HepG2 (cell line): Measurements from ENCODE around the gene CSMD2. TPM values are rescaled to one million over a fixed set of nuclear protein-coding genes. Genes with fewer than 3 reads are reported as not detected.

Source experiments
- ATAC-seq: fragments of 200-7000 bp; cut with Tn5 transposase; 3 replicates; pipeline ENCODE4 v1.9.1; 2020; ENCODE audit warnings: mild to moderate bottlenecking, moderate library complexity
- BruUV-seq: library from RNA; stranded (reverse); fragments of 400-500 nt; replicated peaks from 2 replicates; lab custom pipeline; 2021; lab: Mats Ljungman, UMichigan
- CTCF ChIA-PET: fragments of 300-600 bp; formaldehyde crosslinking; extraction: SDS; loops from one replicate; lab custom pipeline; 2021; ENCODE audit warnings: low total read pairs, inconsistent platforms, low intra/inter-chr PET ratio; lab: Yijun Ruan, JAX
- POLR2A ChIA-PET: fragments of 350-600 bp; sonication (Branson Sonifier 250); formaldehyde crosslinking; loops from one replicate; lab custom pipeline; 2020; ENCODE audit warnings: antibody characterized with exemption, inconsistent platforms; lab: Yijun Ruan, JAX
- DNase-seq: peaks from one replicate; pipeline ENCODE4 v3.0.0-alpha.2; 2015; ENCODE audit warnings: low spot score
- FAIRE-seq: peaks from 3 replicates; lab custom pipeline; 2011; peaks lifted over from hg19 to GRCh38; lab: Jason Lieb, UNC
- H2AFZ ChIP-seq: one replicate; pipeline ENCODE4 v1.6.1; 2011; ENCODE audit warnings: low read length, inconsistent platforms
- H3K27ac ChIP-seq: fragments of 300-600 bp; 3 replicates; pipeline ENCODE4 v1.8.0; 2011; ENCODE audit warnings: mixed run types, mild to moderate bottlenecking, mixed read lengths, low read length, inconsistent platforms; ENCODE audit not compliant: insufficient read depth; ENCODE audit errors: extremely low read length
- H3K27me3 ChIP-seq, 2 experiments: fragments of 200-600 bp in 1 of 2; 2 replicates in 1 of 2; 3 replicates in 1 of 2; pipeline versions ENCODE4 v1.6.0 to v1.8.0; 2011; ENCODE audit warnings: low read length in 2 of 2, mild to moderate bottlenecking in 2 of 2, moderate library complexity in 2 of 2, inconsistent platforms in 1 of 2; ENCODE audit not compliant: insufficient read depth in 2 of 2, control insufficient read depth in 1 of 2
- H3K36me3 ChIP-seq, 2 experiments: fragments of 200-600 bp in 1 of 2; replicated peaks in 1 of 2; 2 replicates in 1 of 2; 3 replicates in 1 of 2; pipeline versions ENCODE4 v1.5.1 to v1.8.0; 2011; ENCODE audit warnings: low read length in 2 of 2, inconsistent platforms in 1 of 2; ENCODE audit not compliant: insufficient read depth in 2 of 2, control insufficient read depth in 1 of 2
- H3K4me1 ChIP-seq: 2 replicates; pipeline ENCODE4 v1.5.1; 2012; ENCODE audit warnings: low read length, inconsistent platforms; ENCODE audit not compliant: insufficient read depth
- H3K4me2 ChIP-seq: 2 replicates; pipeline ENCODE4 v1.6.0; 2011; ENCODE audit warnings: low read depth, low read length, inconsistent platforms
- H3K4me3 ChIP-seq, 3 experiments: fragments of 200-600 bp in 1 of 3; sonication (generic), shearing (Covaris generic) in 1 of 3; replicated peaks in 1 of 3; 2 replicates each; pipeline ENCODE4 v1.5.1; 2011 to 2016; ENCODE audit warnings: low read length in 3 of 3, inconsistent platforms in 2 of 3, low read depth in 2 of 3, mild to moderate bottlenecking in 2 of 3, control low read depth in 1 of 3, mixed read lengths in 1 of 3; ENCODE audit not compliant: insufficient read depth in 1 of 3
- H3K79me2 ChIP-seq: one replicate; pipeline ENCODE4 v1.6.1; 2011; ENCODE audit warnings: low read length, inconsistent platforms; ENCODE audit not compliant: insufficient read depth
- H3K9ac ChIP-seq: 2 replicates; pipeline ENCODE4 v1.6.0; 2011; ENCODE audit warnings: mild to moderate bottlenecking, low read depth, low read length, inconsistent platforms; ENCODE audit not compliant: insufficient read depth
- H3K9me3 ChIP-seq: 2 replicates; pipeline ENCODE4 v1.5.1; 2012; ENCODE audit warnings: mild to moderate bottlenecking, low read length
- H4K20me1 ChIP-seq: 2 replicates; pipeline ENCODE4 v1.6.0; 2011; ENCODE audit warnings: inconsistent platforms, mild to moderate bottlenecking, low read length, moderate library complexity; ENCODE audit not compliant: insufficient read depth
- DNMT1 ChIP-seq: sonication (generic); formaldehyde crosslinking; IDR thresholded peaks from 2 replicates; pipeline ENCODE4 v1.5.1; 2020; ENCODE audit warnings: mild to moderate bottlenecking, missing genetic modification reagents
- EZH2 ChIP-seq: conservative IDR thresholded peaks from 2 replicates; pipeline ENCODE4 v1.6.1; 2012; ENCODE audit warnings: mild to moderate bottlenecking, low read depth, low read length, moderate library complexity
- FOXJ3 ChIP-seq: sonication (generic); formaldehyde crosslinking; IDR thresholded peaks from 2 replicates; pipeline ENCODE4 v1.4.0; 2020; ENCODE audit warnings: missing genetic modification reagents, mild to moderate bottlenecking, borderline replicate concordance
- GABPB1 ChIP-seq: IDR thresholded peaks from 2 replicates; pipeline ENCODE4 v1.6.1; 2016; ENCODE audit warnings: mild to moderate bottlenecking, missing genetic modification reagents, moderate library complexity, missing compliant biosample characterization
- HOXA9 ChIP-seq: sonication (generic); formaldehyde crosslinking; IDR thresholded peaks from 2 replicates; pipeline ENCODE4 v1.8.1; 2022; ENCODE audit warnings: missing genetic modification reagents, mild to moderate bottlenecking, moderate library complexity, borderline replicate concordance
- ONECUT2 ChIP-seq: sonication (generic); formaldehyde crosslinking; IDR thresholded peaks from 2 replicates; pipeline ENCODE4 v1.4.0; 2020; ENCODE audit warnings: missing genetic modification reagents
- RNF2 ChIP-seq: fragments of 450-650 bp; conservative IDR thresholded peaks from 2 replicates; pipeline ENCODE4 v1.6.1; 2016; ENCODE audit warnings: low read depth
- SKI ChIP-seq: fragments of 450-650 bp; IDR thresholded peaks from one replicate; pipeline ENCODE4 v1.6.1; 2018; ENCODE audit warnings: mild to moderate bottlenecking; ENCODE audit not compliant: partially characterized antibody
- TARDBP ChIP-seq: sonication (generic); formaldehyde crosslinking; IDR thresholded peaks from 2 replicates; pipeline ENCODE4 v1.8.0; 2022; ENCODE audit warnings: mild to moderate bottlenecking, missing genetic modification reagents
- TOPORS ChIP-seq: sonication (generic); formaldehyde crosslinking; IDR thresholded peaks from 2 replicates; pipeline ENCODE4 v1.8.0; 2023; ENCODE audit warnings: mild to moderate bottlenecking, missing genetic modification reagents
- ZNF546 ChIP-seq: sonication (generic); formaldehyde crosslinking; conservative IDR thresholded peaks from 2 replicates; pipeline ENCODE4 v1.8.1; 2023; ENCODE audit warnings: mild to moderate bottlenecking, missing genetic modification reagents
- ZNF841 ChIP-seq: sonication (generic); formaldehyde crosslinking; IDR thresholded peaks from 2 replicates; pipeline ENCODE4 v1.8.1; 2023; ENCODE audit warnings: missing genetic modification reagents, borderline replicate concordance
- ZNF850 ChIP-seq: sonication (generic); formaldehyde crosslinking; conservative IDR thresholded peaks from 2 replicates; pipeline ENCODE4 v1.9.0; 2021; ENCODE audit warnings: mild to moderate bottlenecking, missing genetic modification reagents
- WGBS: methylation state at CpG from one replicate; pipeline ENCODE4 v1.1.6; 2017; ENCODE audit warnings: low lambda C conversion rate; 5-methylcytosine and 5-hydroxymethylcytosine counted together
- in situ Hi-C: cut with HindIII; loops from 2 replicates; pipeline ENCODE4 v1.10.0; 2017; ENCODE audit warnings: low pct_unique_long_range_greater_than_20kb; ENCODE audit not compliant: extremely low pct_ligation_motif_present
- intact Hi-C: fragments of 100-400 bp; cut with micrococcal nuclease; formaldehyde crosslinking; loops from one replicate; pipeline ENCODE4 v1.10.0; 2022; ENCODE audit not compliant: unreplicated experiment
- polyA plus RNA-seq, 8 experiments: library from polyadenylated mRNA; depleted of rRNA in 3 of 8; stranded (reverse) in 7 of 8; unstranded in 1 of 8; fragments of >200 nt; fragmentation: Illumina TruSeq in 4 of 8; extraction: Trizol in 4 of 8; gene quantifications; 2 replicates each; pipeline versions ENCODE4 v1.2.1 to v1.2.3, GENCODE V29; 2011 to 2016; ENCODE audit warnings: low read depth in 4 of 8, missing spikeins in 1 of 8, mixed read lengths in 1 of 8; ENCODE audit not compliant: insufficient read depth in 1 of 8
- total RNA-seq, 5 experiments: library from RNA; depleted of rRNA; stranded (reverse); fragments of >200 nt; fragmentation: Illumina TruSeq; extraction: Trizol; gene quantifications; 2 replicates each; pipeline ENCODE4 v1.2.3, GENCODE V29; 2016; ENCODE audit warnings: low read depth in 1 of 5
- TF ChIP-seq, protein P1 (sequence below): sonication (generic); formaldehyde crosslinking; IDR thresholded peaks from 2 replicates; pipeline ENCODE4 v1.9.0; 2021; ENCODE audit warnings: missing genetic modification reagents, borderline replicate concordance
- TF ChIP-seq, protein P2 (sequence below): sonication (generic); formaldehyde crosslinking; IDR thresholded peaks from 2 replicates; pipeline ENCODE4 v1.4.0; 2020; ENCODE audit warnings: missing genetic modification reagents, borderline replicate concordance
- TF ChIP-seq, protein P3 (sequence below): IDR thresholded peaks from 2 replicates; pipeline ENCODE4 v1.6.1; 2016; ENCODE audit warnings: low read depth, control low read depth

CSMD2 gene
- total and polyA plus RNA-seq, 2 of the 13 experiments (the other 11 are each of a cell fraction or from before 2014, with no cell fraction given): not detected

DNA sequence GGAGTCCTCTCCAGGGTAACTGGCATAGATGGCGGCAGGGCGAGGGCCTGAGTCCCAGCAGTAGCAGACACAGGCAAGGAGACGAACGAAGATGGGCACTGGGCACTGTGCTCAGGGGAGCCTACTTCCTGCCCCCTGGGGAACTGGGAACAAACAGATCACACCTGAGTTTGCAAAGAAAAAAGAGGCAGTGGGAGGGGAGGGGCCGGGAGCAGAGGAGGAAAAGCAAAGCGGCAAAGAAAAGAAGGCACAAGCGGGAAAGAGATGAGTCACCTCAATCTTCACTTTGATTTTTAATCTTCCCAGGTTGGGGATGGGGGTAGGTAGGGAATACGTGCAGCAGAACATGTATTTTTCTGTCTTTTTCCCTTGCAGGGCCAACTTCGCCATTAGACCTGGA is 648.6 kb downstream of the CSMD2 start:
- Histone ChIP-seq H3K27me3 (peaks cover 2 to 46% of the 10 kb centered on the region in 2 experiments; a peak in 4 of 5 replicates), H3K36me3 (no peaks in the 10 kb centered on the region), H3K9ac (no peak overlapping the region), H3K9me3 (no peaks in the 10 kb centered on the region), H2AFZ (no peak overlapping the region), H3K27ac (no peak overlapping the region), H3K4me1 (no peaks in the 10 kb centered on the region), H4K20me1 (no peaks in the 10 kb centered on the region), H3K79me2 (no peaks in the 10 kb centered on the region), H3K4me2 (no peak overlapping the region), H3K4me3 (no peak overlapping the region)
- in situ Hi-C loops (no loop called here), intact Hi-C loops (no loop called here)
- DNase-seq: no peak
- BruUV-seq: no TSS peak
- no peak for ATAC-seq
- ChIA-PET CTCF (no interaction called here), POLR2A (no interaction called here)
- WGBS: 42% methylated on average over 9 of the region's 9 CpGs
- no peak for FAIRE-seq
- TF ChIP-seq FOXJ3 (no peak), HOXA9 (no peak), RNF2 (no peak), DNMT1 (no peak), ZNF850 (no peak), ZNF841 (CRISPR knock-in tag) (no peak), ZNF546 (no peak), EZH2 (no peak), TARDBP (no peak), SKI (no peak), ONECUT2 (CRISPR knock-in tag) (no peak), TOPORS (CRISPR knock-in tag) (no peak), GABPB1 (CRISPR knock-in tag) (no peak)
- TF ChIP-seq, protein P1, sequence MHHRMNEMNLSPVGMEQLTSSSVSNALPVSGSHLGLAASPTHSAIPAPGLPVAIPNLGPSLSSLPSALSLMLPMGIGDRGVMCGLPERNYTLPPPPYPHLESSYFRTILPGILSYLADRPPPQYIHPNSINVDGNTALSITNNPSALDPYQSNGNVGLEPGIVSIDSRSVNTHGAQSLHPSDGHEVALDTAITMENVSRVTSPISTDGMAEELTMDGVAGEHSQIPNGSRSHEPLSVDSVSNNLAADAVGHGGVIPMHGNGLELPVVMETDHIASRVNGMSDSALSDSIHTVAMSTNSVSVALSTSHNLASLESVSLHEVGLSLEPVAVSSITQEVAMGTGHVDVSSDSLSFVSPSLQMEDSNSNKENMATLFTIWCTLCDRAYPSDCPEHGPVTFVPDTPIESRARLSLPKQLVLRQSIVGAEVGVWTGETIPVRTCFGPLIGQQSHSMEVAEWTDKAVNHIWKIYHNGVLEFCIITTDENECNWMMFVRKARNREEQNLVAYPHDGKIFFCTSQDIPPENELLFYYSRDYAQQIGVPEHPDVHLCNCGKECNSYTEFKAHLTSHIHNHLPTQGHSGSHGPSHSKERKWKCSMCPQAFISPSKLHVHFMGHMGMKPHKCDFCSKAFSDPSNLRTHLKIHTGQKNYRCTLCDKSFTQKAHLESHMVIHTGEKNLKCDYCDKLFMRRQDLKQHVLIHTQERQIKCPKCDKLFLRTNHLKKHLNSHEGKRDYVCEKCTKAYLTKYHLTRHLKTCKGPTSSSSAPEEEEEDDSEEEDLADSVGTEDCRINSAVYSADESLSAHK (CRISPR knock-in tag): no peak
- TF ChIP-seq, protein P2, sequence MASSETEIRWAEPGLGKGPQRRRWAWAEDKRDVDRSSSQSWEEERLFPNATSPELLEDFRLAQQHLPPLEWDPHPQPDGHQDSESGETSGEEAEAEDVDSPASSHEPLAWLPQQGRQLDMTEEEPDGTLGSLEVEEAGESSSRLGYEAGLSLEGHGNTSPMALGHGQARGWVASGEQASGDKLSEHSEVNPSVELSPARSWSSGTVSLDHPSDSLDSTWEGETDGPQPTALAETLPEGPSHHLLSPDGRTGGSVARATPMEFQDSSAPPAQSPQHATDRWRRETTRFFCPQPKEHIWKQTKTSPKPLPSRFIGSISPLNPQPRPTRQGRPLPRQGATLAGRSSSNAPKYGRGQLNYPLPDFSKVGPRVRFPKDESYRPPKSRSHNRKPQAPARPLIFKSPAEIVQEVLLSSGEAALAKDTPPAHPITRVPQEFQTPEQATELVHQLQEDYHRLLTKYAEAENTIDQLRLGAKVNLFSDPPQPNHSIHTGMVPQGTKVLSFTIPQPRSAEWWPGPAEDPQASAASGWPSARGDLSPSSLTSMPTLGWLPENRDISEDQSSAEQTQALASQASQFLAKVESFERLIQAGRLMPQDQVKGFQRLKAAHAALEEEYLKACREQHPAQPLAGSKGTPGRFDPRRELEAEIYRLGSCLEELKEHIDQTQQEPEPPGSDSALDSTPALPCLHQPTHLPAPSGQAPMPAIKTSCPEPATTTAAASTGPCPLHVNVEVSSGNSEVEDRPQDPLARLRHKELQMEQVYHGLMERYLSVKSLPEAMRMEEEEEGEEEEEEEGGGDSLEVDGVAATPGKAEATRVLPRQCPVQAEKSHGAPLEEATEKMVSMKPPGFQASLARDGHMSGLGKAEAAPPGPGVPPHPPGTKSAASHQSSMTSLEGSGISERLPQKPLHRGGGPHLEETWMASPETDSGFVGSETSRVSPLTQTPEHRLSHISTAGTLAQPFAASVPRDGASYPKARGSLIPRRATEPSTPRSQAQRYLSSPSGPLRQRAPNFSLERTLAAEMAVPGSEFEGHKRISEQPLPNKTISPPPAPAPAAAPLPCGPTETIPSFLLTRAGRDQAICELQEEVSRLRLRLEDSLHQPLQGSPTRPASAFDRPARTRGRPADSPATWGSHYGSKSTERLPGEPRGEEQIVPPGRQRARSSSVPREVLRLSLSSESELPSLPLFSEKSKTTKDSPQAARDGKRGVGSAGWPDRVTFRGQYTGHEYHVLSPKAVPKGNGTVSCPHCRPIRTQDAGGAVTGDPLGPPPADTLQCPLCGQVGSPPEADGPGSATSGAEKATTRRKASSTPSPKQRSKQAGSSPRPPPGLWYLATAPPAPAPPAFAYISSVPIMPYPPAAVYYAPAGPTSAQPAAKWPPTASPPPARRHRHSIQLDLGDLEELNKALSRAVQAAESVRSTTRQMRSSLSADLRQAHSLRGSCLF (CRISPR knock-in tag): no peak
- TF ChIP-seq, protein P3, sequence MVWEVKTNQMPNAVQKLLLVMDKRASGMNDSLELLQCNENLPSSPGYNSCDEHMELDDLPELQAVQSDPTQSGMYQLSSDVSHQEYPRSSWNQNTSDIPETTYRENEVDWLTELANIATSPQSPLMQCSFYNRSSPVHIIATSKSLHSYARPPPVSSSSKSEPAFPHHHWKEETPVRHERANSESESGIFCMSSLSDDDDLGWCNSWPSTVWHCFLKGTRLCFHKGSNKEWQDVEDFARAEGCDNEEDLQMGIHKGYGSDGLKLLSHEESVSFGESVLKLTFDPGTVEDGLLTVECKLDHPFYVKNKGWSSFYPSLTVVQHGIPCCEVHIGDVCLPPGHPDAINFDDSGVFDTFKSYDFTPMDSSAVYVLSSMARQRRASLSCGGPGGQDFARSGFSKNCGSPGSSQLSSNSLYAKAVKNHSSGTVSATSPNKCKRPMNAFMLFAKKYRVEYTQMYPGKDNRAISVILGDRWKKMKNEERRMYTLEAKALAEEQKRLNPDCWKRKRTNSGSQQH (CRISPR knock-in tag): no peak
